Measurements from ENCODE around the gene CHRNE. TPM values are rescaled to one million over a fixed set of nuclear protein-coding genes. Genes with fewer than 3 reads are reported as not detected.

Gene CHRNE
- total RNA-seq = 0.62 TPM

DNA sequence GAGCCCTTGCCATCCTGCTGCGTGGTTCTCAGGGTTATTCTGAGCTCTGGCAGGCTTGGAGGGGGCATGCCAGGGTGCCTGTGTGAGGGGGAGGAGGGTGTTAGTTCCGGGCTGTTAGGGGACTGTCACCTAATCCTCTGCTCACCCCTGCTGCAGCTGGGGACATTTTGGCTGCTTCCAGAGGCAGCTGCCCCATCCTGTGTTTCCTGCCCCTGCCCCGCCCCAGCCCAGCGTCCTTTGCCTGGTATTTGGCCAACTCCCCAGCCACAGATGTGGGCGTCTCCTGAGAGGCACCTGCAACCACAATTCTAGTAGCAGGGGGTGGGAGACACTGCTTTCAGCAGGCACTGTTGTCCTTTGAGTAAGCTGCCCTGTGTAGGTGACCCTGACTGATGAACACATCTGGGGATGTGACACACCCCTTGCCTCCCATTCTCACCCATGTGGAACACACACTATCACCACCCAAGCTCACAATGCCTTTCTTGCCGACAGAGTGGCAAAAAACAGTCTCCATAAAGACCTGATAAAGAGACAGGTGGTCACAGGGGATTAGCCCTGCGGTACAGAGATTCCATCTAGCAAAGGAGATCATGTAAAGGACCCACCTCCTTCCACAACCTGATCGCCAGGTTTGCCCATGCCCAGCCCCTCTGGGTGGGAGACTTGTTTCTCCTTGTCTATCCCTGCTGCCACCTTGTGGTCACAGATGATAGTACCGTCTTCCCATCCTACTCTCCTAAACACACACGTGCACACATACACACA is at the start of gene CHRNE:
Gene CHRNE (minus strand): TSS at position 48 of the 768 bp plus-strand sequence. CDS start 35 bp downstream, at position 13.
- peak; percentile 17 for DNase-seq

- no peak for DNase-seq
Observed at GRCh38 chr17:4951486-4951885, 48.6 kb upstream of the CHRNE start.

- DNase-seq = no peak
Observed at GRCh38 chr17:4950746-4951204, 47.9 kb upstream of the CHRNE start, which contains the start of gene ENO3. ENO3 (plus strand) TSS chr17:4951119; CDS start chr17:4951830, 711 bp downstream.

DNA sequence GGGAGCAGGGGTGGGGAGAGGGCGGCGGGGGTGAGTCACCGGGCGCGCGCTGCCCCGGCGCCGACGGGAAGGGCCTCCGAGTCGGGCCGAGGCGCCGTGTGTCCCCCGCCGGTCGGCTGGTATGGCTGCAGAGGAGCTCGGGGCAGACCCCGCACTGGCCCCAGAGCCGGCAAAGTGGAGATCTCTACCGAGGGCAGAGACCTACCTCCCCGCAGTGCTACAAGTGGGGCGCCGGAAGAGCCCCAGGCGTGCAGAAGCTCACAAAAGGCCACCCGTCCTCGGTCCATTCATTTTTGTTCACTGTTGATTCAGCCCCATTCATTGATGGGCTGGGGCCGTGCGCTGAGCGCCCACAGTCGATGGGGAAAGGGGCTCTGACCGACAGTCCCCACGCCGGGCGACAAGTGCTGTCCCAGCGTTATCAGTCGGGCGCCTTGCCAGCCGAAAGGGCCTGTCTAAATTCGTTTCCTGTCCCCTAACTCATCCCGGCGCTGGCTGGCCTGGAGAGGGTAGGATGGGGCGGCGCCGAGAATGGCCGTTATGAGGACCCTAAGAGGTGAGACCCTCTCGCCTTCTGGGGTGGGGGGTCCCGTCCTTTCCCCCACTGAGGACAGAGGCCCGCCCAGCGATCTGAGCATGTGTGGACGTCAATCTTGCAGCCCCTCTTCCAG is 47.3 kb upstream of the CHRNE start:
- DNase-seq = no peak

DNA sequence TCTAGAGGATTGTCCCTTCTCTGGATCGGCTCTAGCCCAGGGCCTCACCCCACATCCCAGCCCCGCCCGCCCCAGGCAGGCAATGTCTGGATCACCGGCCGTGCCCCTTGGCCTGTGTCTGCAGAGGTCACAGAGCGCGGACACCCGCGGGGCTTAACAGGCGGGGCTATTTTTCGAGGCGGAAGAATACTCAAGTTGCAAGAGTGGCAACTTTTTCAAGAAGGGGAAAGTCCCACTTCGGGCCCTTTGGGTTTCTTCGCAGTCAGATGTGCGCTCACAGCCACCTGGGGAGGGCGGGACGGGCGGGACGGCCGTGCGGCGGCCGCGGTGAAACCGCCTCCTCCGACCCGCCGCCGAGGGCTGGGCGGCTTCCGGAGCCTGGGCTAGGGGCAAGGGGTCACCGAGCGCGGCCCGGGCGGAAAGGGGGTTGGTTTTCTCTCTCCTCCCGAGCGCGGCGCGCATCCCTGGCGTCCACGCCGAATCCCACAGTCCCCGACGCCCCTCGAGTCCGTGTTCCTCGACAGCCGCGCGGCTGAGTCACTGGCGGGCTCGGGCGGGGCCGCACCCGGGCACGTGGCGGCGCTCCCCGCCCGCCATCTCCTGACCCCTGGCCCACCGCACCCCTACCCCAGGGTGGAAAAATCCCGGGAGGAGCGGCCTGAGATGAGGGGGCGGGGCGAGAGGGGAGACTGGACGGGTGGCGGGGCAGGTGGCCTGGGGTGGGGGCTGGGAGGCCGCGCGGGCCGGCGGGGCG is 46.6 kb upstream of the CHRNE start:
- no peak for DNase-seq

GRCh38 chr17:4948931-4949320 is 46.0 kb upstream of the CHRNE start:
- peak; percentile 56 for DNase-seq

DNA sequence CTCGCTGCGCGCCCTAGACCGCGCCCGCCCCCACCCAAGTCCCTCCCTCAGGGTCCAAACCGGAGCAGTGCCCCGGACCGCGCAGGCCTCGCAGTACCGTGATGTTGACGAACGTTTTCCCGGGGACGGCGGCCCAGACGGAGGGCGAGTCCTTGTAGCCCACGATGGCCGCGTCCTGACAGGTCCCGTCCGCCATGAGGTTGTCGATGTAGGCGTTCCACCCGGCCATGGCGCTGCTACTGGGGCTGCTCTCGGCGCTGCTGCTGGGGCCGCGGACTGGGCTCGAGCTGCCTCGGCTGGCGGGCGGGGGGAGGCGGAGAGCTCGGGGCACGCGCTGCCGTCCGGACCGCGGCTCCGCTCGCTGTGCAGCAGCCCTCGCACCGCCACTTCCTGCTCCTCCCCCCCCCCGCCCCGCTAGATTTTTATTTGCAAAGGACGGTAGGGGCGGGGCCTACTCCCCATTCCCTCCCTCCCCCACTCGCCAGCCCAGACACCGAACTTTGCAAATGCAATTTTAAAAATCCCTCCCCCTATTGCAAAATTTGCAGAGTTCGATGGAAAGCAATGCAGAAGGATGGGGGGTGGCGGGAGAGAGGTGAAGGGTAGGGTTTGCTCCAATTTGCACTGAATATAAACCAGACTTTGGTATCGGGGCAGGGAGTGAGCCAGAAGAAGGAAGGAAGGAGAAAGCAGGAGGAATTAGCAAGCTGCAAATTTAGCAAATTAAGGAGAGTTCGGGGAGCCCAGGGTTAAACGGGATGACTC is 45.5 kb upstream of the CHRNE start, which contains the start of gene PFN1:
Gene PFN1 (minus strand): TSS at position 365 of the 765 bp plus-strand sequence. CDS start 136 bp downstream, at position 229.
- peak; percentile 83 for DNase-seq

DNA sequence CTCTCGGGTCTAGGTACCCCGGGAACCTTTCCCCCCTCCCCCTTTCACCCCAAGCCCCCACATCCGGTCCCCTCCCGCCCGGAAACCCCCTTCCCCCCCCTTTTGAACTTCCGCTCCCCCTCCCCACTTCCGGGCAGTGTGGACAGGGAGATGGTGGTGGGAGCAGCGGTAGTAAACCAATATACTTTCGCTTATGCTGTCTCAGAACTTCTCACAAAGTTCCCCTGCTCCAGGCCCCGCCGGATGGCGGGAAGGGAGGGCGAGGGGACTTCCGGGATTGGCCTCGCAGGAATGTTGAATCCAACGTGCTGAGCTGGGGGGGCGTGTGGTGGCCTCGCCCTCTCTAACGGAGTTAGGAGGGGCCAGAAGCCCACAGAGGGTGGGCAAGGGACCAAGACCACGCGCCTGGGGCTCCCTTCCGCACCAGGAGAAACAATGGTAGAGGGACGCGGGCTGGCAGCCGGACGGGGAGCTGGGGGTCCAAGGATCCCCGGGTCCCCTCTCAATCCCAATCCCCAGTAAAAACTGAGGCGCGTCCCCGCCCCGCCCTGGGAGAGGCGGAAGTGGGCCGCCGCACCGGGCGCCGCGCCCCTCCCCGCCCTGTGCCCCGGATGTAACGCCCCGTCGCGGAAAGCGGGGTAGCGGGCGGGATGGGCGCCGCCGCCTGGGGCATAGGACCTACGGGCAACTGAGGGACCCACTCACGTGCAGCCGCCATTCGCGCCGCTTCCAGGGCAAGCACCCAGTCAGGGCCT is 44.7 kb upstream of the CHRNE start:
- no peak for DNase-seq

DNA sequence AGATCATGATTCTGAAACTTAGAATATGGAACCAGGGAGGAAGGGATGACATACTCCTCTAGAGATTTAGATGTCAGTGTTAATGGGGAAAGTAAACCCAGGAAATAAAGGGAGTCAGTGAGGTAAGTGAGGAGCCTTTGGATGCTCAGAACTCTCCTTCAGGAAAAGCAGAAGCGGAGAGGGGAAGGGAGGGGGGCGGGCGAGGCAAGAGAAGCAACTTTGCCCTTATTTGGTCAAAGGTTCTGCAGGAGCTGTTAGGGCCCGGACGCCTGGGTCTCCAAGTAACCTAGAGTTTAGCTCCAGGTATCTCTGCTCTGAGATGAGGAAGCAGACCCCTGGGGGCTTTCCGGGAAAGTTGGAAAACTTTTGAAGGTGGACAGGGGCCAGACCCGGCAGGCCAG is 44.1 kb upstream of the CHRNE start:
- DNase-seq = no peak

DNA sequence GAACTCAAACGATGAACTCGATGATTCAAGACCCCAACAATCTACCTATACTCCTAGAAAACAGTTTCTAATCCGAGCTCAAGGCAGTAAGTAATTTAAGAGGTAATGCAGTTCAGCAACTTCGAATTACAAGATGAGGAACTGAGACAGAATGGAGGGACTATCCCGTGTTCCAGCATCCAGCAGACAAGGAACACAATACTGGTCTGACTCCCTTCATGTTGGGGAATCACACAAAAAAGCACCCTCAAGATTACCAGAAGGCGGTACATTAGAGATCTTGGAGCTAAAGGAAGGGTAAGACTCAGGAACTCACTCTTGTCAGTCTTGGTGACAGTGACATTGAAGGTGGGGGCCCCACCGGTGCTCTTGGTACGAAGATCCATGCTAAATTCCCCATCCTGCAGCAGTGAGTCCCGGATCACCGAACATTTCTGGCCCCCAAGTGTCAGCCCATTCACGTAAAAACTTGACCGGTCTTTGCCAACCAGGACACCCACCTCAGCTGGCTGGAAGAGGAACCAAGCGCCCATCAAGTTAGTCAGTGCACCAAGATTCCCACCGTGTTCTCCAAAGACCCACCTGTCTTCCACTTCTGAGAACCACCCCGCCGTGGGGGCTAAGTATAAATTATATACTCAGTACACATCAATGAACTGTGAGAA is 43.5 kb upstream of the CHRNE start:
- no peak for DNase-seq

GRCh38 chr17:4945944-4946280 is 43.0 kb upstream of the CHRNE start:
- no peak for DNase-seq

DNA sequence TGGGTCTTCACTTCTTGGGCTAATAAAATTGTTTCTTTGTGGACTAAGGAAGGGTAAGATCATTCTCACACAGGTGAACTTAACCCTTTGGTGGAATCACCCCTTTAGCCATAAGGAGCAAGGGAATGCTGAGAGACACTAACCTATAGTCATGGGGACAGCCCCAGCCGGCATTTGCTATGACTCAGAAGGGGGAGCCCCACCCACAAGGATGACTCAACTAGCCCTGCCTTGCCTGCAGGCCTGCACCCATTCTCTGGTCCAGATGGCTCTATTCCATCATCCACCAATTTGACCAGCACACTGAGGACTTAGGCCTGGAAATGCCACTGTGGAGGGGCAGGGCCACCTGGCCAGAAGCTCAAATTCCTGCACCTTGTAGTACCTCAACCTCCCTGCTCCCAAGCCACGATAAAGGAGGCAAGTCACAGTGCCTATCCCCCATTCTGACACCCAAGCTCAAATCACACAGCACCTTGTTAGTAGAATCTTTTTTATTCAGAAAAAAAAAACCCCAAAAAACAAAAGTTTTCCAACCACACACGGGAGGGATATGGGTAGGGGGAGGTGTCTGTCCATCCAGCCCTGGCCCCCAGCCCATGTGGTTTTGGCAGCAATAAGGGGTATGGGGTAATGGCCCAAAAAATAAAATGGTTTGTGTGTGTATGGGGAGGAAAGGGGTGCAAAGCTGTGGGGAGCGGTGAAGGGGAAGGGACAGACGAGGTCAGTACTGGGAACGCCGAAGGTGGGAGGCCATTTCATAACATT is 42.5 kb upstream of the CHRNE start:
- peak; percentile 53 for DNase-seq

DNA sequence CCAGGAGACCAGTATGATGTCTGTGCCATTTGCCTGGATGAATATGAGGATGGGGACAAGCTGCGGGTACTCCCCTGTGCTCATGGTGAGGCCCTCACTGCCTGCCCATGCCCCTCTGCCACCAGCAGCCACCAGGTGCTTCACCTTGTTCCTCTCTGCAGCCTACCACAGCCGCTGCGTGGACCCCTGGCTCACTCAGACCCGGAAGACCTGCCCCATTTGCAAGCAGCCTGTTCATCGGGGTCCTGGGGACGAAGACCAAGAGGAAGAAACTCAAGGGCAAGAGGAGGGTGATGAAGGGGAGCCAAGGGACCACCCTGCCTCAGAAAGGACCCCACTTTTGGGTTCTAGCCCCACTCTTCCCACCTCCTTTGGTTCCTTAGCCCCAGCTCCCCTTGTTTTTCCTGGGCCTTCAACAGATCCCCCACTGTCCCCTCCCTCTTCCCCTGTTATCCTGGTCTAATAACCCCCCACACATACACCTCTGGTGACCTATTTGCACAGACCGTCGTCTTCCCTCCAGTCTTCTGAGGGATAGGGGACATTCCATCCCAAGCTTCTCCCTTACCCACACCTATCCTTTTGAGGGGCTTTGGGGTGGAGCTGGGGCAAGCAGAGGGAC is 41.8 kb upstream of the CHRNE start:
- no peak for DNase-seq

GRCh38 chr17:4944163-4944553 is 41.3 kb upstream of the CHRNE start:
- DNase-seq = no peak

DNA sequence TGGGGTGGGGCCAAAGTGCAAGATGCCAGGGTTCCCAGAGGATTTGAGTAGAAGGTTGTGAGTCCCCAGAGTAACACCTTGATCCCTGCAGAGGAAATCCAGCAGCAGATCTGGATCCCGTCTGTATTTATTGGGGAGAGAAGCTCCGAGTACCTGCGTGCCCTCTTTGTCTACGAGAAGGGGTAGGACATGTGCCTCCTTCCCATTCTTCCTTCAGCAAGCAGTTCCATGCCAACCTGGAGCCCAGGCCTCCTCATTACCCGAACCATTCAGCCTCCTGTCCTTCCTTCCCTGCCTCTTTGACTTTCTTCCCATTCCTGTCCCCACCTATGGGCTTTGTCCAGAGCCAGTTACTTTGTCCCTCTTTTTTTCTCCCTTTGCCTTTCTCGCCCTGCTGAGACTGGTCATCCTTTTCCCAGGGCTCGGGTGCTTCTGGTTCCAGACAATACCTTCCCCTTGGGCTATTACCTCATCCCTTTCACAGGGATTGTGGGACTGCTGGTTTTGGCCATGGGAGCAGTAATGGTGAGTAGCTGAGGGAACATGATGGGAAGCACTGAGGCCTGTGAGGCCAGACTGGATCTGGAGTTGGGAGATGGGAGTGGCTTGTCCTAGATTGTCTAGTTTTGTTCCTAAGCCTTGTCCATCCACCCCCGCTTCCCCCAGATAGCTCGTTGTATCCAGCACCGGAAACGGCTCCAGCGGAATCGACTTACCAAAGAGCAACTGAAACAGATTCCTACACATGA is 40.0 kb upstream of the CHRNE start:
- no peak for DNase-seq

DNA sequence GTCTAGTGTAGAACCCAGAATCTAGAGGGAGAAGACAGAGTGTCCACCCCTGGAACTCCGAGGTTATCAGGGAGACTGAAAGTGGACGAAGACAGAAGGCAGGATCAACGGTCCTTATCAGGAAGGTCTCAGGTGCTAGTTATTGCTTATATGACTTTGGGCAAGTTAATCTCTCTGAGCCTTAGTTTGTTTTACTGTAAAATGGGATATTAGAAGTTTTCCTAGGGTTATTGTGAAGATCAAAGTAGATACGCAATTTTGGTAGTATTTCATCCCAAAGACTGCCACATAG is 38.4 kb upstream of the CHRNE start:
- DNase-seq = no peak

- DNase-seq = no peak
Observed at GRCh38 chr17:4940555-4941318, 37.8 kb upstream of the CHRNE start.

All from occipital lobe (tissue), 2 donors.